ENCODE measurements around the gene TICRR. TPM values are rescaled to one million over a fixed set of nuclear protein-coding genes. Genes with fewer than 3 reads are reported as not detected.

The TICRR gene
- total and polyA plus RNA-seq, 2 of the 13 experiments (the other 11 are each of a cell fraction or from before 2014, with no cell fraction given): 4.1 to 14.3 TPM

DNA sequence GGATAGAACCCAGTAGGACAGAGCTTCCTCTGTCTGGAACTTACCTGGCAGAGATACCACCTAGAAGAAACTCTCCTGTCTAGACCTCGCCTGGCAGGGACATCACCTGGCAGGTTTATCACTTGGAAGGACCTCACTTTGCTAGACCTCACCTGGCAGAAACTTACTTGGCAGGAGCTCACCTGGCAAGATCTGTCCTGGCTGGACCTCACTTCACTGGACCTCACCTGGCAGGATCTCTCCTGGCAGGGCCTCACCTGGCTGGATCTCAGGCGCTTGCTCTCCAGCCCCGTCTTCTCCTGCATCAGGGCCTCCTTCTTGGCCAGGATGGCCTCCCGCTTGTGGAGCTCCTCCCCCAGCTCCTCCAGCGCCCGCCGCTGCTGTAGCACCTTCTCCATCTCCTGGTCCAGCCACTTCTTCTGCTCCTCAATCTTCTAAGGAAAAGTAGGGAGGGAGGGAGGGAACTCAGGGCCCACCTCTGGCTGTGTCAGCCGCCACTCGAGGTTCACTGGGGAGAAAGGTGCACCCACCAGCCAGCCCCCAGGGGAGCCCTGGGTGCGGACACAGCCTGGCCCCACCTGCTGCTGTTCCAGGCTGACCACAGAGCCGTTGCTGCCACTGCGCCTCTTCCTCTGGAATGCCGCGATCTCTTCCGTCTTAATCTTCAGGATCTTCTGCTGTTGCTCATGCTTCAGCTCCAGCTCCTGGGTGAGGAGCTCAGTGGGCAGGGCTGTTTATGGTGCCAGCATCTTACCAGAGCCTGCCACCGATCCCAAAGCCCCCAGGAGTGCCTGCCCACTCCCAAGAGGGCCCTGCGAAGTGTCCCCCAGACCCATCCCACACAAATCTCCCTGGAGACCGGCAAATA is 57.5 kb downstream of the TICRR start:
- H3K27ac ChIP-seq (ENCODE audit: extremely low read length, insufficient read depth, low read length): no peak overlapping the region
- FAIRE-seq (no peak), ATAC-seq (peak; percentile 17), DNase-seq (ENCODE audit: low spot score) (no peak)
- no peaks in the 10 kb centered on the region for H4K20me1 ChIP-seq (ENCODE audit: insufficient read depth, low read length)
- H3K9me3 ChIP-seq (ENCODE audit: low read length): no peaks in the 10 kb centered on the region
- H3K79me2 ChIP-seq (ENCODE audit: insufficient read depth, low read length): no peaks in the 10 kb centered on the region
- WGBS (ENCODE audit: low lambda C conversion rate): 98% methylated on average over 15 of the region's 18 CpGs
- no TSS peak for BruUV-seq (replicated peaks)
- H3K27me3 ChIP-seq (ENCODE audit: control insufficient read depth in 1 of 2, insufficient read depth in 2 of 2, low read length in 2 of 2): no peaks in the 10 kb centered on the region
- intact Hi-C loops (cut with micrococcal nuclease; ENCODE audit: unreplicated experiment): no loop called here
- CTCF ChIA-PET (ENCODE audit: low intra/inter-chr PET ratio, low total read pairs): no interaction called here
- no peak overlapping the region for H3K4me2 ChIP-seq (ENCODE audit: low read depth, low read length)
- TF ChIP-seq POLR2G (IDR thresholded peaks at IDR 0.05; ENCODE audit: low read depth, low read length) (peak; percentile 12; the same call in 1 of the 2 replicates), ZNF615 (CRISPR knock-in tag; IDR thresholded peaks at IDR 0.05; ENCODE audit: borderline replicate concordance) (no peak), ZNF12 (CRISPR knock-in tag; IDR thresholded peaks at IDR 0.05) (no peak)
- H3K4me1 ChIP-seq (ENCODE audit: insufficient read depth, low read length): no peaks in the 10 kb centered on the region
- no peak overlapping the region for H3K4me3 ChIP-seq (replicated peaks in 1 of 3; ENCODE audit: insufficient read depth in 1 of 3, low read depth in 2 of 3, low read length in 3 of 3)
- no peak overlapping the region for H2AFZ ChIP-seq (ENCODE audit: low read length)
- peaks cover 23 to 46% of the 10 kb centered on the region in 2 experiments for H3K36me3 ChIP-seq (replicated peaks in 1 of 2; ENCODE audit: control insufficient read depth in 1 of 2, insufficient read depth in 2 of 2, low read length in 2 of 2)
- POLR2A ChIA-PET: no interaction called here
- H3K9ac ChIP-seq (ENCODE audit: insufficient read depth, low read depth, low read length): no peak overlapping the region
- in situ Hi-C loops (cut with HindIII; ENCODE audit: extremely low pct_ligation_motif_present, low pct_unique_long_range_greater_than_20kb): no loop called here

DNA sequence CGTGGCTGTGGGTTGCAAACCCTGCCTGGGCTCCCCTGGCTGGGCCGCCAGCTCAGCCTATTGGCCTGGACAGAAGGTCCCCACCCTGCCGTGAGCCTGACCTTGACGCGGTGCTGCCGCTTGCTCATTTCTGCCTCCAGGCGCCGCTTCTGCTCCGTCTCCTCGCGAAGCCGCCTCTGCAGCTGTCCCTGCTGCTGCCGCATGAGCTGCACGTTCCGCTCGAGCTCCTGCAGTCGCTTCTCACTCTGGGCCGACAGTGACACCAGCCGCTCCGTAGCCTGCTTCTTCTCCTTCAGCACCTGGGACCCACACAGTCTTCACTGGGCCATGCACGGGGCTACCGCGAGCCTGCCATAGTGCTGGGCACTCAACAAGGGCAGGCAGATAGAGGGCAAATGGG is 58.3 kb downstream of the TICRR start:
- no peak for DNase-seq (ENCODE audit: low spot score)
- ChIA-PET CTCF (ENCODE audit: low intra/inter-chr PET ratio, low total read pairs) (no interaction called here), POLR2A (no interaction called here)
- Histone ChIP-seq H3K9ac (ENCODE audit: insufficient read depth, low read depth, low read length) (no peak overlapping the region), H3K36me3 (replicated peaks in 1 of 2; ENCODE audit: control insufficient read depth in 1 of 2, insufficient read depth in 2 of 2, low read length in 2 of 2) (peaks cover 19 to 39% of the 10 kb centered on the region in 2 experiments; a peak in 4 of 5 replicates), H3K4me1 (ENCODE audit: insufficient read depth, low read length) (no peaks in the 10 kb centered on the region), H4K20me1 (ENCODE audit: insufficient read depth, low read length) (no peaks in the 10 kb centered on the region), H3K4me2 (ENCODE audit: low read depth, low read length) (no peak overlapping the region), H3K27ac (ENCODE audit: extremely low read length, insufficient read depth, low read length) (no peak overlapping the region), H3K79me2 (ENCODE audit: insufficient read depth, low read length) (no peaks in the 10 kb centered on the region), H2AFZ (ENCODE audit: low read length) (no peak overlapping the region), H3K4me3 (replicated peaks in 1 of 3; ENCODE audit: insufficient read depth in 1 of 3, low read depth in 2 of 3, low read length in 3 of 3) (no peak overlapping the region), H3K9me3 (ENCODE audit: low read length) (no peaks in the 10 kb centered on the region), H3K27me3 (ENCODE audit: control insufficient read depth in 1 of 2, insufficient read depth in 2 of 2, low read length in 2 of 2) (no peaks in the 10 kb centered on the region)
- TF ChIP-seq ZNF777 (CRISPR knock-in tag; IDR thresholded peaks at IDR 0.05): no peak
- peak; percentile 17 for TF ChIP-seq AGO2 (optimal IDR thresholded peaks at IDR 0.05; ENCODE audit: low read depth, low read length)
- TF ChIP-seq ZKSCAN5 (CRISPR knock-in tag; IDR thresholded peaks at IDR 0.05): no peak
- no peak for FAIRE-seq
- ATAC-seq: peak; percentile 8; the same call in 2 of the 3 replicates
- in situ Hi-C loops (cut with HindIII; ENCODE audit: extremely low pct_ligation_motif_present, low pct_unique_long_range_greater_than_20kb) (no loop called here), intact Hi-C loops (cut with micrococcal nuclease; ENCODE audit: unreplicated experiment) (no loop called here)
- BruUV-seq (replicated peaks): no TSS peak
- WGBS (ENCODE audit: low lambda C conversion rate): 92% methylated on average over 22 of the region's 23 CpGs
